CD8-positive, alpha-beta memory T cell (primary cell): Measurements from ENCODE around the gene COL6A2. TPM values are rescaled to one million over a fixed set of nuclear protein-coding genes. Genes with fewer than 3 reads are reported as not detected.
A peak's percentile ranks its signal among the peaks of the same experiment; 100 is the strongest.

ENCODE experiments used
- CTCF ChIA-PET: fragments of 350-600 bp; sonication (Branson Sonifier 250); formaldehyde crosslinking; loops from one replicate; lab custom pipeline; 2021; ENCODE audit warnings: antibody characterized with exemption; lab: Charles Lee
- POLR2A ChIA-PET: fragments of 350-600 bp; sonication (Branson Sonifier 250); formaldehyde crosslinking; loops from one replicate; lab custom pipeline; 2021; ENCODE audit warnings: antibody characterized with exemption; lab: Charles Lee
- DNase-seq, 5 donors: peaks; one replicate each; pipeline versions ENCODE4 v3.0.0 to v3.0.0-alpha.2; 2020 to 2022; ENCODE audit warnings: mixed read lengths in 1 of 5
- H3K27ac ChIP-seq: one replicate; pipeline ENCODE4 v1.7.0; 2013; ENCODE audit warnings: low read depth, mild to moderate bottlenecking, low read length, moderate library complexity
- H3K27me3 ChIP-seq: 2 replicates; pipeline ENCODE4 v1.7.0; 2013; ENCODE audit warnings: low read length, mild to moderate bottlenecking; ENCODE audit not compliant: insufficient read depth, poor library complexity, severe bottlenecking
- H3K36me3 ChIP-seq: 2 replicates; pipeline ENCODE4 v1.7.0; 2013; ENCODE audit warnings: mild to moderate bottlenecking, low read length, moderate library complexity; ENCODE audit not compliant: insufficient read depth
- H3K4me1 ChIP-seq: 2 replicates; pipeline ENCODE4 v1.7.0; 2013; ENCODE audit warnings: mild to moderate bottlenecking, low read length, moderate library complexity; ENCODE audit not compliant: insufficient read depth
- H3K4me3 ChIP-seq: 2 replicates; pipeline ENCODE4 v1.7.0; 2013; ENCODE audit warnings: mild to moderate bottlenecking, low read length
- H3K9me3 ChIP-seq: 2 replicates; pipeline ENCODE4 v1.7.0; 2013; ENCODE audit warnings: mild to moderate bottlenecking, low read length
- H3K27ac Mint-ChIP-seq, 8 donors: one replicate each; pipeline ENCODE4 v1.8.0; 2020 to 2021; ENCODE audit warnings: mixed read lengths in 8 of 8, mild to moderate bottlenecking in 6 of 8, inconsistent platforms in 3 of 8, moderate library complexity in 3 of 8
- H3K27me3 Mint-ChIP-seq, 2 donors: one replicate each; pipeline ENCODE4 v1.8.0; 2020 to 2021; ENCODE audit warnings: mixed read lengths in 2 of 2, mild to moderate bottlenecking in 1 of 2, moderate library complexity in 1 of 2
- H3K36me3 Mint-ChIP-seq, 3 donors: one replicate each; pipeline ENCODE4 v1.8.0; 2020 to 2021; ENCODE audit warnings: mixed read lengths in 3 of 3, inconsistent platforms in 1 of 3, mild to moderate bottlenecking in 1 of 3
- H3K4me1 Mint-ChIP-seq, 3 donors: one replicate each; pipeline ENCODE4 v1.8.0; 2020 to 2021; ENCODE audit warnings: mixed read lengths in 3 of 3, inconsistent platforms in 1 of 3, mild to moderate bottlenecking in 1 of 3
- H3K4me3 Mint-ChIP-seq, 7 donors: one replicate each; pipeline ENCODE4 v1.8.0; 2020 to 2021; ENCODE audit warnings: mixed read lengths in 7 of 7, mild to moderate bottlenecking in 6 of 7, moderate library complexity in 4 of 7, inconsistent platforms in 2 of 7
- H3K9me3 Mint-ChIP-seq, 5 donors: one replicate each; pipeline ENCODE4 v1.8.0; 2020 to 2022; ENCODE audit warnings: mixed read lengths in 5 of 5, mild to moderate bottlenecking in 3 of 5, moderate library complexity in 2 of 5, inconsistent platforms in 1 of 5
- polyA plus RNA-seq: library from polyadenylated mRNA; unstranded; fragments of 300-500 nt; fragmentation: Illumina TruSeq; gene quantifications from one replicate; pipeline ENCODE4 v1.2.3, GENCODE V29; 2021
- total RNA-seq, 2 experiments: library from RNA; stranded (reverse); gene quantifications; one replicate each; pipeline ENCODE4 v1.2.3, GENCODE V29; 2021

COL6A2 gene
- total and polyA plus RNA-seq, 3 experiments from 2014 or later: 17.4 to 25.1 (median 22.8) TPM

- peaks cover 0 to 7% (median 0%) of the 10 kb centered on the region in 3 donors for H3K36me3 Mint-ChIP-seq
- Histone ChIP-seq H3K9me3 (no peaks in the 10 kb centered on the region), H3K27me3 (no peaks in the 10 kb centered on the region), H3K36me3 (no peaks in the 10 kb centered on the region), H3K4me1 (no peaks in the 10 kb centered on the region), H3K27ac (no peak overlapping the region), H3K4me3 (no peak overlapping the region)
- ChIA-PET POLR2A (no interaction called here), CTCF (no interaction called here)
- peak in 1 of 5 donors; percentile 40 for DNase-seq
- peak overlapping the region; percentile 27 to 78 (median 71) for H3K4me3 Mint-ChIP-seq
- peaks cover 20 to 26% of the 10 kb centered on the region in 2 donors for H3K27me3 Mint-ChIP-seq
- peak overlapping the region in 4 of 8 donors; percentile 8 to 43 (median 30) for H3K27ac Mint-ChIP-seq
- H3K4me1 Mint-ChIP-seq: peaks cover 15 to 37% (median 22%) of the 10 kb centered on the region in 3 donors
- H3K9me3 Mint-ChIP-seq: peaks cover 0 to 6% (median 3%) of the 10 kb centered on the region in 5 donors
Observed at GRCh38 chr21:46096596-46097335, 1.1 kb upstream of the COL6A2 start.

GRCh38 chr21:46098303-46099141, 610 bp downstream of the COL6A2 start:
- POLR2A ChIA-PET: no interaction called here
- Histone ChIP-seq H3K27ac (no peak overlapping the region), H3K36me3 (no peaks in the 10 kb centered on the region), H3K9me3 (no peaks in the 10 kb centered on the region), H3K4me1 (no peaks in the 10 kb centered on the region), H3K4me3 (no peak overlapping the region), H3K27me3 (no peaks in the 10 kb centered on the region)
- Mint-ChIP-seq H3K4me3 (peak overlapping the region in 6 of 7 donors; percentile 59 to 84 (median 73)), H3K4me1 (peaks cover 15 to 37% (median 22%) of the 10 kb centered on the region in 3 donors), H3K9me3 (peaks cover 15 to 19% (median 17%) of the 10 kb centered on the region in 5 donors), H3K36me3 (peaks cover 0 to 25% (median 3%) of the 10 kb centered on the region in 3 donors), H3K27me3 (peaks cover 38 to 39% of the 10 kb centered on the region in 2 donors), H3K27ac (peak overlapping the region in 3 of 8 donors; percentile 21 to 38 (median 29))
- CTCF ChIA-PET: interaction anchor here (0.7 kb wide), 1 partner anchor 18 kb away, joined by 5 read pairs; no protein-coding TSS in a partner anchor
- DNase-seq: peak in 3 of 5 donors; percentile 10 to 45 (median 25)

- Mint-ChIP-seq H3K36me3 (peaks cover 0 to 34% (median 3%) of the 10 kb centered on the region in 3 donors), H3K27me3 (peaks cover 43 to 48% of the 10 kb centered on the region in 2 donors), H3K4me3 (peak overlapping the region in 6 of 7 donors; percentile 44 to 88 (median 76)), H3K27ac (no peak overlapping the region), H3K4me1 (peaks cover 11 to 30% (median 18%) of the 10 kb centered on the region in 3 donors), H3K9me3 (peaks cover 22 to 28% (median 24%) of the 10 kb centered on the region in 5 donors)
- ChIA-PET POLR2A (no interaction called here), CTCF (interaction anchor here (0.7 kb wide), 1 partner anchor 17 kb away, joined by 5 read pairs; no protein-coding TSS in a partner anchor)
- no peak overlapping the region for H3K4me3 ChIP-seq
- H3K9me3 ChIP-seq: no peaks in the 10 kb centered on the region
- H3K4me1 ChIP-seq: no peaks in the 10 kb centered on the region
- no peak overlapping the region for H3K27ac ChIP-seq
- H3K27me3 ChIP-seq: no peaks in the 10 kb centered on the region
- H3K36me3 ChIP-seq: no peaks in the 10 kb centered on the region
- peak in 1 of 5 donors; percentile 40 for DNase-seq
Observed at GRCh38 chr21:46099476-46099875, 1.6 kb downstream of the COL6A2 start.

GRCh38 chr21:46100020-46100419, 2.1 kb downstream of the COL6A2 start:
- H3K27me3 Mint-ChIP-seq: peaks cover 47 to 53% of the 10 kb centered on the region in 2 donors
- Histone ChIP-seq H3K27ac (no peak overlapping the region), H3K27me3 (no peaks in the 10 kb centered on the region), H3K36me3 (no peaks in the 10 kb centered on the region), H3K4me3 (no peak overlapping the region), H3K9me3 (no peaks in the 10 kb centered on the region), H3K4me1 (no peaks in the 10 kb centered on the region)
- peak overlapping the region in 6 of 7 donors; percentile 37 to 88 (median 57) for H3K4me3 Mint-ChIP-seq
- peaks cover 11 to 25% (median 16%) of the 10 kb centered on the region in 3 donors for H3K4me1 Mint-ChIP-seq
- DNase-seq: no peak
- H3K27ac Mint-ChIP-seq: peak overlapping the region in 1 of 8 donors; percentile 38
- H3K36me3 Mint-ChIP-seq: peaks cover 0 to 36% (median 3%) of the 10 kb centered on the region in 3 donors
- CTCF ChIA-PET: no interaction called here
- POLR2A ChIA-PET: no interaction called here
- H3K9me3 Mint-ChIP-seq: peaks cover 25 to 32% (median 27%) of the 10 kb centered on the region in 5 donors

GRCh38 chr21:46100426-46100825, 2.5 kb downstream of the COL6A2 start:
- CTCF ChIA-PET: no interaction called here
- no peaks in the 10 kb centered on the region for H3K36me3 ChIP-seq

GRCh38 chr21:46100906-46101305, 3.0 kb downstream of the COL6A2 start:
- H3K36me3 Mint-ChIP-seq: peaks cover 0 to 36% (median 3%) of the 10 kb centered on the region in 3 donors
- Histone ChIP-seq H3K4me3 (no peak overlapping the region), H3K9me3 (no peaks in the 10 kb centered on the region), H3K27ac (no peak overlapping the region), H3K4me1 (no peaks in the 10 kb centered on the region), H3K36me3 (no peaks in the 10 kb centered on the region), H3K27me3 (no peaks in the 10 kb centered on the region)
- H3K4me1 Mint-ChIP-seq: peaks cover 11 to 22% (median 16%) of the 10 kb centered on the region in 3 donors
- no peak for DNase-seq
- H3K27ac Mint-ChIP-seq: peak overlapping the region in 6 of 8 donors; percentile 13 to 79 (median 64)
- CTCF ChIA-PET: no interaction called here
- POLR2A ChIA-PET: no interaction called here
- H3K9me3 Mint-ChIP-seq: peaks cover 25 to 33% (median 31%) of the 10 kb centered on the region in 5 donors
- H3K4me3 Mint-ChIP-seq: peak overlapping the region; percentile 35 to 88 (median 45)
- peaks cover 47 to 55% of the 10 kb centered on the region in 2 donors for H3K27me3 Mint-ChIP-seq

More at GRCh38 chr21:46100426-46100825, 2.5 kb downstream of the COL6A2 start:
- Histone ChIP-seq H3K27me3 (no peaks in the 10 kb centered on the region), H3K27ac (no peak overlapping the region), H3K4me1 (no peaks in the 10 kb centered on the region), H3K4me3 (no peak overlapping the region), H3K9me3 (no peaks in the 10 kb centered on the region)
- no peak for DNase-seq
- peaks cover 47 to 53% of the 10 kb centered on the region in 2 donors for H3K27me3 Mint-ChIP-seq
- POLR2A ChIA-PET: no interaction called here
- H3K36me3 Mint-ChIP-seq: peaks cover 0 to 36% (median 3%) of the 10 kb centered on the region in 3 donors
- peaks cover 11 to 24% (median 16%) of the 10 kb centered on the region in 3 donors for H3K4me1 Mint-ChIP-seq
- H3K4me3 Mint-ChIP-seq: peak overlapping the region; percentile 35 to 88 (median 45)
- peak overlapping the region in 7 of 8 donors; percentile 13 to 79 (median 61) for H3K27ac Mint-ChIP-seq
- H3K9me3 Mint-ChIP-seq: peaks cover 25 to 32% (median 27%) of the 10 kb centered on the region in 5 donors

- CTCF ChIA-PET: no interaction called here
Observed at GRCh38 chr21:46104104-46104503, 6.2 kb downstream of the COL6A2 start.

More at GRCh38 chr21:46104104-46104503, 6.2 kb downstream of the COL6A2 start:
- H3K4me3 Mint-ChIP-seq: no peak overlapping the region
- Histone ChIP-seq H3K4me1 (no peaks in the 10 kb centered on the region), H3K27ac (no peak overlapping the region), H3K27me3 (no peaks in the 10 kb centered on the region), H3K36me3 (no peaks in the 10 kb centered on the region), H3K9me3 (peaks cover 3% of the 10 kb centered on the region), H3K4me3 (no peak overlapping the region)
- H3K27ac Mint-ChIP-seq: peak overlapping the region in 1 of 8 donors; percentile 22
- H3K4me1 Mint-ChIP-seq: peaks cover 7 to 17% (median 10%) of the 10 kb centered on the region in 3 donors
- peaks cover 50 to 67% of the 10 kb centered on the region in 2 donors for H3K27me3 Mint-ChIP-seq
- peaks cover 37 to 49% (median 44%) of the 10 kb centered on the region in 5 donors for H3K9me3 Mint-ChIP-seq
- H3K36me3 Mint-ChIP-seq: peaks cover 0 to 56% (median 3%) of the 10 kb centered on the region in 3 donors
- POLR2A ChIA-PET: no interaction called here
- DNase-seq: no peak
